ENCODE data around the gene SPDYE3. TPM values are rescaled to one million over a fixed set of nuclear protein-coding genes. Genes with fewer than 3 reads are reported as not detected.

The SPDYE3 gene
- total RNA-seq, 1 experiment from 2014 or later: not detected

GRCh38 chr7:100356416-100357068 lies 49.0 kb downstream of the SPDYE3 start:
- Histone ChIP-seq H3K27me3 (ENCODE audit: insufficient read depth, low read length) (no peaks in the 10 kb centered on the region), H3K9ac (ENCODE audit: extremely low read depth, insufficient read length, low read length) (no peak overlapping the region)
- WGBS (ENCODE audit: extremely low coverage, insufficient read length, low lambda C conversion rate): no CpG with 5 or more reads among the region's 8 CpGs

More at GRCh38 chr7:100356416-100357068, 49.0 kb downstream of the SPDYE3 start:
- H3K56ac ChIP-seq (ENCODE audit: insufficient read length, low read depth, low read length): no peak overlapping the region
- no peak overlapping the region for H2AK5ac ChIP-seq (ENCODE audit: insufficient read length, low read length)
- no peaks in the 10 kb centered on the region for H3K9me3 ChIP-seq (ENCODE audit: control insufficient read depth, low read depth, low read length)
- H3K4me1 ChIP-seq (ENCODE audit: insufficient read depth, low read length): no peaks in the 10 kb centered on the region
- no peak overlapping the region for H4K91ac ChIP-seq (ENCODE audit: insufficient read length, low read depth, low read length)
- Mint-ChIP-seq H3K9me3 (no peaks in the 10 kb centered on the region; a peak in 1 of 5 replicates), H3K27ac (peak overlapping the region in 1 of 3 experiments; percentile 22; a peak in 1 of 7 replicates), H3K4me1 (no peaks in the 10 kb centered on the region), H3K27me3 (ENCODE audit: low read depth) (no peaks in the 10 kb centered on the region), H3K4me3 (no peak overlapping the region; a peak in 1 of 5 replicates), H3K36me3 (ENCODE audit: insufficient read depth in 1 of 3, low read depth in 3 of 3) (peaks cover 37 to 83% (median 68%) of the 10 kb centered on the region in 3 experiments)
- H3K14ac ChIP-seq (ENCODE audit: insufficient read depth, low read length): no peak overlapping the region
- no peak overlapping the region for H3K4me2 ChIP-seq (ENCODE audit: insufficient read depth, insufficient read length, low read length)
- H3K79me2 ChIP-seq (ENCODE audit: insufficient read depth, low read length): no peaks in the 10 kb centered on the region
- H3K18ac ChIP-seq (ENCODE audit: insufficient read length, low read depth, low read length): no peak overlapping the region
- no peak overlapping the region for H2BK15ac ChIP-seq (ENCODE audit: low read depth, low read length)
- H3K23ac ChIP-seq (ENCODE audit: insufficient read length, low read depth, low read length): no peak overlapping the region
- H2AFZ ChIP-seq (ENCODE audit: low read length): no peak overlapping the region
- no peak overlapping the region for H2BK5ac ChIP-seq (ENCODE audit: insufficient read length, low read length)
- no peak overlapping the region for H2BK20ac ChIP-seq (ENCODE audit: low read depth, low read length, poor library complexity, severe bottlenecking)
- H3K27ac ChIP-seq (ENCODE audit: insufficient read length, low read depth, low read length): no peak overlapping the region
- no peaks in the 10 kb centered on the region for H4K20me1 ChIP-seq (ENCODE audit: control insufficient read depth, insufficient read depth, insufficient read length)
- no peaks in the 10 kb centered on the region for H3K79me1 ChIP-seq (ENCODE audit: insufficient read depth, low read depth, low read length, poor library complexity, severe bottlenecking)
- H4K8ac ChIP-seq (replicated peaks; ENCODE audit: insufficient read length, low read depth, low read length): no peak overlapping the region
- H3T11ph ChIP-seq (ENCODE audit: low read length): no peak overlapping the region
- no peak overlapping the region for H4K5ac ChIP-seq (ENCODE audit: insufficient read length, low read depth, low read length)
- H3K23me2 ChIP-seq (ENCODE audit: insufficient read length, low read depth, low read length, poor library complexity, severe bottlenecking): no peaks in the 10 kb centered on the region
- H2BK120ac ChIP-seq (ENCODE audit: low read depth, low read length, poor library complexity, severe bottlenecking): no peak overlapping the region
- DNase-seq: no peak
- H3K4ac ChIP-seq (ENCODE audit: low read depth, low read length): no peak overlapping the region
- H2BK12ac ChIP-seq (ENCODE audit: insufficient read length, low read depth, low read length): no peak overlapping the region
- TF ChIP-seq CTCF (conservative IDR thresholded peaks at IDR 0.05): no peak

Data from H9 (cell line).